ENCODE measurements around the gene LMF1.

LMF1 gene

DNA sequence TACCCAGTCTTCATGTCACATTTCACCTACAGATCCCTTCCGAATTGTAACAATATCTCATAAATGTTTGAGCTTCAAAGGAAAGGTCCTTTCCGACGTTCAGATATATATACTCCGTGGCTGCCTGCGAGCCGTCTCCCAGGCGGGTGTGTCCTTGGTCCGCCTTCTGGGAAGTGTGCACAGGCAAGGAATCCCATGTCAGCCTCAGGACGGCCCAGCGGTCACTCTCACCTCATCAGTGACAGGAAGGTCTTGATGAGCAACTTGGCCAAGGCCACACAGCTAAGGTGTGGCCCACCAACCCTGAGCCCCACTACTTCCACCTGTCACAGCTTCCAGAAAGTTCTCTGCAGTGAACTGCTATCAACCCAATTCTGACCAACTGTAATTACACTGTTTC is 4.3 kb downstream of the LMF1 start:
- Histone ChIP-seq H3K4me3 (ENCODE audit: low read length) (no peak overlapping the region), H3K27me3 (ENCODE audit: control insufficient read depth, low read length) (no peaks in the 10 kb centered on the region), H4K20me1 (ENCODE audit: control insufficient read depth, insufficient read depth, low read depth, low read length) (no peaks in the 10 kb centered on the region), H3K9me2 (replicated peaks; ENCODE audit: control insufficient read depth, low read length) (no peaks in the 10 kb centered on the region), H3K4me2 (ENCODE audit: low read length) (no peak overlapping the region), H3F3A (ENCODE audit: control insufficient read depth, insufficient read depth) (no peaks in the 10 kb centered on the region), H3K36me3 (ENCODE audit: control insufficient read depth, low read length) (peaks cover 37% of the 10 kb centered on the region), H3K4me1 (ENCODE audit: control insufficient read depth, low read length) (peaks cover 14% of the 10 kb centered on the region), H3K27ac (ENCODE audit: low read depth, low read length) (no peak overlapping the region), H3K9me3 (ENCODE audit: control insufficient read depth, insufficient read depth, low read length) (peaks cover 3% of the 10 kb centered on the region; the same call in 1 of the 2 replicates), H3K79me2 (ENCODE audit: control insufficient read depth, low read length) (peaks cover 57% of the 10 kb centered on the region)
- TF ChIP-seq, protein P1, sequence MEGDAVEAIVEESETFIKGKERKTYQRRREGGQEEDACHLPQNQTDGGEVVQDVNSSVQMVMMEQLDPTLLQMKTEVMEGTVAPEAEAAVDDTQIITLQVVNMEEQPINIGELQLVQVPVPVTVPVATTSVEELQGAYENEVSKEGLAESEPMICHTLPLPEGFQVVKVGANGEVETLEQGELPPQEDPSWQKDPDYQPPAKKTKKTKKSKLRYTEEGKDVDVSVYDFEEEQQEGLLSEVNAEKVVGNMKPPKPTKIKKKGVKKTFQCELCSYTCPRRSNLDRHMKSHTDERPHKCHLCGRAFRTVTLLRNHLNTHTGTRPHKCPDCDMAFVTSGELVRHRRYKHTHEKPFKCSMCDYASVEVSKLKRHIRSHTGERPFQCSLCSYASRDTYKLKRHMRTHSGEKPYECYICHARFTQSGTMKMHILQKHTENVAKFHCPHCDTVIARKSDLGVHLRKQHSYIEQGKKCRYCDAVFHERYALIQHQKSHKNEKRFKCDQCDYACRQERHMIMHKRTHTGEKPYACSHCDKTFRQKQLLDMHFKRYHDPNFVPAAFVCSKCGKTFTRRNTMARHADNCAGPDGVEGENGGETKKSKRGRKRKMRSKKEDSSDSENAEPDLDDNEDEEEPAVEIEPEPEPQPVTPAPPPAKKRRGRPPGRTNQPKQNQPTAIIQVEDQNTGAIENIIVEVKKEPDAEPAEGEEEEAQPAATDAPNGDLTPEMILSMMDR (IDR thresholded peaks at IDR 0.05; ENCODE audit: low read depth, low read length, poor library complexity, severe bottlenecking), result no peak
- TF ChIP-seq EZH2phosphoT487 (IDR thresholded peaks at IDR 0.05; ENCODE audit: borderline replicate concordance, low read length), result no peak

GRCh38 chr16:966035-966434 is 4.7 kb downstream of the LMF1 start:
- Histone ChIP-seq H4K20me1 (ENCODE audit: control insufficient read depth, insufficient read depth, low read depth, low read length) (no peaks in the 10 kb centered on the region), H3F3A (ENCODE audit: control insufficient read depth, insufficient read depth) (no peaks in the 10 kb centered on the region), H3K4me3 (ENCODE audit: low read length) (no peak overlapping the region), H3K9me2 (replicated peaks; ENCODE audit: control insufficient read depth, low read length) (no peaks in the 10 kb centered on the region), H3K36me3 (ENCODE audit: control insufficient read depth, low read length) (peaks cover 37% of the 10 kb centered on the region), H3K27ac (ENCODE audit: low read depth, low read length) (no peak overlapping the region), H3K4me2 (ENCODE audit: low read length) (no peak overlapping the region), H3K4me1 (ENCODE audit: control insufficient read depth, low read length) (peaks cover 9% of the 10 kb centered on the region), H3K27me3 (ENCODE audit: control insufficient read depth, low read length) (no peaks in the 10 kb centered on the region), H3K9me3 (ENCODE audit: control insufficient read depth, insufficient read depth, low read length) (peaks cover 3% of the 10 kb centered on the region; the same call in 1 of the 2 replicates), H3K79me2 (ENCODE audit: control insufficient read depth, low read length) (peaks cover 57% of the 10 kb centered on the region)
- TF ChIP-seq, protein P1 (IDR thresholded peaks at IDR 0.05; ENCODE audit: low read depth, low read length, poor library complexity, severe bottlenecking), result no peak
- no peak for TF ChIP-seq EZH2phosphoT487 (IDR thresholded peaks at IDR 0.05; ENCODE audit: borderline replicate concordance, low read length)

- Histone ChIP-seq H3F3A (ENCODE audit: control insufficient read depth, insufficient read depth) (no peaks in the 10 kb centered on the region), H3K27ac (ENCODE audit: low read depth, low read length) (no peak overlapping the region), H3K36me3 (ENCODE audit: control insufficient read depth, low read length) (peaks cover 36% of the 10 kb centered on the region), H4K20me1 (ENCODE audit: control insufficient read depth, insufficient read depth, low read depth, low read length) (no peaks in the 10 kb centered on the region), H3K4me1 (ENCODE audit: control insufficient read depth, low read length) (peaks cover 8% of the 10 kb centered on the region), H3K79me2 (ENCODE audit: control insufficient read depth, low read length) (peaks cover 56% of the 10 kb centered on the region), H3K27me3 (ENCODE audit: control insufficient read depth, low read length) (no peaks in the 10 kb centered on the region), H3K4me2 (ENCODE audit: low read length) (no peak overlapping the region), H3K9me3 (ENCODE audit: control insufficient read depth, insufficient read depth, low read length) (peaks cover 3% of the 10 kb centered on the region; the same call in 1 of the 2 replicates), H3K4me3 (ENCODE audit: low read length) (no peak overlapping the region), H3K9me2 (replicated peaks; ENCODE audit: control insufficient read depth, low read length) (no peaks in the 10 kb centered on the region)
- TF ChIP-seq, protein P1 (IDR thresholded peaks at IDR 0.05; ENCODE audit: low read depth, low read length, poor library complexity, severe bottlenecking), result no peak
- no peak for TF ChIP-seq EZH2phosphoT487 (IDR thresholded peaks at IDR 0.05; ENCODE audit: borderline replicate concordance, low read length)
Observed at GRCh38 chr16:965487-965886, 5.3 kb downstream of the LMF1 start.

All from DOHH2 (cell line).